ENCODE results near the gene PKN3.

Gene PKN3

DNA sequence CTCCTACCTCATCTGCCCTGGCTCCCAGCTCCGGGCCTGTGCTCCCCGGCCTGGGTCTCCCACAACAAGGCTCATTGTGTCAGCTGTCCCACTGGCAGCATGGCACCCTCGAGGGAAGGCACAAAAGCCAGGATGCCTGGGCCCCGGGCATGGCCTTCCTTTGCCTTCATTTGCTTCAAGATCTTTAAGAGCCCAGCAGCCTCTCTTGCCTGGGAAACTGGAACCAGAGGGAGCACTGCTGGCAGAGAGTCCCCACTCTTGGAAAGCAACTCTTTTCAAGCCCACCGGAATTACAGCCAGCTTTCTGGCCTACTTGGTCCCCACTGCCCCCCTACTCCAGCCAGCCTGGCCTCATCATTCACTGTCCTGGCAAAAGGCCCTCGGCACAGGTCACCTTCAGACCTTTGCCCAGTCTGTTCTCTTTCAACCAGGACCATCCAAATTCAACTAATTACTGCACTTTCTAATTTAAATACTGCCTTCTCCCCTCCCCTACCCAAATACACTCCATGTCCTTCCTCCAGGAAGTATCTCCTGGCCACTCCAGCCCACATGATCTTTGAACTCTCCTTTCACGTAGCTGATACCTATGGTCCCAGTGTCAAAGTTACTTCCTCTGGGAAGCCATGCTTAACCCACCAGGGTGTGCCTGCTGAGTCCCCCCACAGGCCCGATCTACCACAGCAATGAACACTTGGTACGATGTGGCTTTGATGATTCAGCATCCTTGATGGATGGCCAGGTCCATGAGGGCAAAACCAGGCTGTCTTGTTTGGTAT is 60.6 kb downstream of the PKN3 start:
- no peak for FAIRE-seq
- DNase-seq (ENCODE audit: insufficient read length, low spot score): no peak
- TF ChIP-seq SPI1 (IDR thresholded peaks at IDR 0.05; ENCODE audit: low read depth, low read length) (no peak), POU2F2 (IDR thresholded peaks at IDR 0.05; ENCODE audit: low read depth, low read length) (no peak), PAX5 (IDR thresholded peaks at IDR 0.05; ENCODE audit: insufficient read depth, low read length, severe bottlenecking) (no peak), POLR2A (IDR thresholded peaks at IDR 0.05; ENCODE audit: low read depth, low read length) (no peak), TAF1 (IDR thresholded peaks at IDR 0.05; ENCODE audit: low read depth, low read length) (no peak), POLR2AphosphoS5 (IDR thresholded peaks at IDR 0.05; ENCODE audit: low read depth, low read length) (no peak)

DNA sequence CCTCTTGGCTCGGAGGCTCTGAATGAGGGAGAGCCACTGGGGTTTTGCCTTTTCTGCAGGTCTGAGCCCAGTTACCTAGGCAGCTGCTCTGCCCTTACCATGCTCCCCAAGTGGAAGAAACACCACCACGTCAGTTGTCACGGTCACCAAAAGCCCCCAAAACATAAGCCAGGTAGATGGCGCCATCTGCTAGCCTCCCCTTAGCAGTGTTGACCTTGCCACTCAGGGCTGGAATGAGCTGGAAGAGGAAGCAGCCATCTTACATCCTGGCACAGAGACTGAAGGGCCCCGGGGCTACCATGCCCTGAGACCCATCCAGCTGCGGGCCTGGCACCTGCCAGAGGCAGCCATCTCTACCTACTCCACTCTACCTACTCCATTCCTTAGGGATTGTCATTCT is 62.1 kb downstream of the PKN3 start:
- DNase-seq (ENCODE audit: insufficient read length, low spot score) (no peak), FAIRE-seq (no peak)
- TF ChIP-seq SPI1 (IDR thresholded peaks at IDR 0.05; ENCODE audit: low read depth, low read length) (no peak), POLR2AphosphoS5 (IDR thresholded peaks at IDR 0.05; ENCODE audit: low read depth, low read length) (no peak), POU2F2 (IDR thresholded peaks at IDR 0.05; ENCODE audit: low read depth, low read length) (no peak), POLR2A (IDR thresholded peaks at IDR 0.05; ENCODE audit: low read depth, low read length) (no peak), PAX5 (IDR thresholded peaks at IDR 0.05; ENCODE audit: insufficient read depth, low read length, severe bottlenecking) (no peak), TAF1 (IDR thresholded peaks at IDR 0.05; ENCODE audit: low read depth, low read length) (no peak)

- FAIRE-seq (no peak), DNase-seq (ENCODE audit: insufficient read length, low spot score) (no peak)
- TF ChIP-seq TAF1 (IDR thresholded peaks at IDR 0.05; ENCODE audit: low read depth, low read length): no peak
- TF ChIP-seq SPI1 (IDR thresholded peaks at IDR 0.05; ENCODE audit: low read depth, low read length): no peak
- no peak for TF ChIP-seq POU2F2 (IDR thresholded peaks at IDR 0.05; ENCODE audit: low read depth, low read length)
These were observed 63.2 kb downstream of the PKN3 start for GRCh38 chr9:128765499-128765898.

- FAIRE-seq (no peak), DNase-seq (ENCODE audit: insufficient read length, low spot score) (no peak)
- TF ChIP-seq TAF1 (IDR thresholded peaks at IDR 0.05; ENCODE audit: low read depth, low read length) (no peak), POLR2A (IDR thresholded peaks at IDR 0.05; ENCODE audit: low read depth, low read length) (no peak), SPI1 (IDR thresholded peaks at IDR 0.05; ENCODE audit: low read depth, low read length) (no peak), PAX5 (IDR thresholded peaks at IDR 0.05; ENCODE audit: insufficient read depth, low read length, severe bottlenecking) (no peak), POLR2AphosphoS5 (IDR thresholded peaks at IDR 0.05; ENCODE audit: low read depth, low read length) (no peak), POU2F2 (IDR thresholded peaks at IDR 0.05; ENCODE audit: low read depth, low read length) (no peak)
These were observed 66.3 kb downstream of the PKN3 start for GRCh38 chr9:128768606-128769005.

Data from GM12891 (cell line).